ENCODE data around the gene POC1B.
A peak's percentile ranks its signal among the peaks of the same experiment; 100 is the strongest.

POC1B gene

GRCh38 chr12:89552376-89552775 lies 26.5 kb upstream of the POC1B start:
- Histone ChIP-seq H3K18ac (ENCODE audit: low read length) (no peak overlapping the region), H2AK5ac (ENCODE audit: low read length) (no peak overlapping the region), H3K4me3 (ENCODE audit: low read length) (no peak overlapping the region), H4K5ac (ENCODE audit: low read length) (no peak overlapping the region), H2BK120ac (ENCODE audit: low read depth, low read length) (no peak overlapping the region), H3K56ac (ENCODE audit: low read length) (no peak overlapping the region), H4K8ac (ENCODE audit: low read depth, low read length) (no peak overlapping the region), H3K4me1 (ENCODE audit: control insufficient read depth, low read depth, low read length) (no peaks in the 10 kb centered on the region), H2BK15ac (replicated peaks; ENCODE audit: low read depth) (no peak overlapping the region), H2BK5ac (ENCODE audit: low read length) (no peak overlapping the region), H3K36me3 (ENCODE audit: control insufficient read depth, insufficient read depth, low read length) (no peaks in the 10 kb centered on the region), H3K79me1 (ENCODE audit: low read length) (no peaks in the 10 kb centered on the region), H3K23ac (ENCODE audit: low read length) (no peak overlapping the region), H3K27ac (ENCODE audit: low read depth, low read length) (no peak overlapping the region), H3K27me3 (ENCODE audit: insufficient read depth, low read length, poor library complexity) (no peaks in the 10 kb centered on the region), H3K9ac (ENCODE audit: low read length) (no peak overlapping the region), H3K79me2 (ENCODE audit: control insufficient read depth, insufficient read depth, low read length) (no peaks in the 10 kb centered on the region), H3K4me2 (ENCODE audit: low read length) (no peak overlapping the region), H3K4ac (ENCODE audit: low read depth, low read length) (no peak overlapping the region)
- DNase-seq, result no peak
- whole genome bisulfite sequencing (ENCODE audit: extremely low coverage, insufficient coverage, low lambda C conversion rate), result no CpG with 5 or more reads among the region's 1 CpG

- no CpG with 5 or more reads among the region's 2 CpGs for WGBS (ENCODE audit: extremely low coverage, insufficient coverage, low lambda C conversion rate)
- no peak overlapping the region for H2BK120ac ChIP-seq (ENCODE audit: low read depth, low read length)
- no peak overlapping the region for H3K4me2 ChIP-seq (ENCODE audit: low read length)
Measured at GRCh38 chr12:89551747-89552146, 25.9 kb upstream of the POC1B start.

DNA sequence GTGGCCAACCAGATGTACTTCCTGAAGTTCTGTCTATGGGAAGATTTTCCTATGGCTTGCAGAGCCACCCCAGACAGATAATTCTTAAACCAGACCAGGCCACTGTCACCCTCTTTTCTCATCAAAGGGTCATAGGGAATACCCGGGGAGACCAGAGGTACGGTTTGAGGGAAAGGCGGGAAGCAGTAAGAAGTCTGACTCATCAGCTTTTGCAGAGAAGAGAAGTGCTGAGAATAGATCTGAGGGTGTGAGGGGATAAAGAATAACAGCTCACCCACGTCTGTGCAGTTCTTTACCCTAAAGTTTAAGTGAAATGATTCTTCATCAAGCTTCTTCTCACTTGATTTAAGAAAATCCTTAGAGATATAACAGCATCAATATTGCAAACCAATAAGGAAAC lies 21.3 kb upstream of the POC1B start:
- H4K8ac ChIP-seq (ENCODE audit: low read depth, low read length), result no peak overlapping the region

More at GRCh38 chr12:89551747-89552146, 25.9 kb upstream of the POC1B start:
- H3K27ac ChIP-seq (ENCODE audit: low read depth, low read length), result no peak overlapping the region
- no peak for DNase-seq
- no peak overlapping the region for H3K23ac ChIP-seq (ENCODE audit: low read length)
- no peaks in the 10 kb centered on the region for H3K27me3 ChIP-seq (ENCODE audit: insufficient read depth, low read length, poor library complexity)
- H2AK5ac ChIP-seq (ENCODE audit: low read length), result no peak overlapping the region
- no peaks in the 10 kb centered on the region for H3K79me2 ChIP-seq (ENCODE audit: control insufficient read depth, insufficient read depth, low read length)
- no peak overlapping the region for H3K4me3 ChIP-seq (ENCODE audit: low read length)
- no peak overlapping the region for H4K5ac ChIP-seq (ENCODE audit: low read length)
- H3K4me1 ChIP-seq (ENCODE audit: control insufficient read depth, low read depth, low read length), result no peaks in the 10 kb centered on the region
- peak overlapping the region; percentile 18 for H3K18ac ChIP-seq (ENCODE audit: low read length)
- H3K56ac ChIP-seq (ENCODE audit: low read length), result no peak overlapping the region
- H2BK15ac ChIP-seq (replicated peaks; ENCODE audit: low read depth), result no peak overlapping the region
- H3K79me1 ChIP-seq (ENCODE audit: low read length), result no peaks in the 10 kb centered on the region
- H2BK5ac ChIP-seq (ENCODE audit: low read length), result no peak overlapping the region
- no peak overlapping the region for H3K9ac ChIP-seq (ENCODE audit: low read length)
- H3K36me3 ChIP-seq (ENCODE audit: control insufficient read depth, insufficient read depth, low read length), result no peaks in the 10 kb centered on the region
- no peak overlapping the region for H3K4ac ChIP-seq (ENCODE audit: low read depth, low read length)
- no peak overlapping the region for H4K8ac ChIP-seq (ENCODE audit: low read depth, low read length)

GRCh38 chr12:89546151-89546550 lies 20.3 kb upstream of the POC1B start:
- H3K4me1 ChIP-seq (ENCODE audit: control insufficient read depth, low read depth, low read length), result no peaks in the 10 kb centered on the region
- no peak overlapping the region for H3K18ac ChIP-seq (ENCODE audit: low read length)
- no peaks in the 10 kb centered on the region for H3K79me2 ChIP-seq (ENCODE audit: control insufficient read depth, insufficient read depth, low read length)
- no peak overlapping the region for H4K5ac ChIP-seq (ENCODE audit: low read length)
- H3K79me1 ChIP-seq (ENCODE audit: low read length), result no peaks in the 10 kb centered on the region
- H3K36me3 ChIP-seq (ENCODE audit: control insufficient read depth, insufficient read depth, low read length), result no peaks in the 10 kb centered on the region
- no peak overlapping the region for H3K4me3 ChIP-seq (ENCODE audit: low read length)
- H2AK5ac ChIP-seq (ENCODE audit: low read length), result no peak overlapping the region
- no peak overlapping the region for H2BK120ac ChIP-seq (ENCODE audit: low read depth, low read length)
- no peak overlapping the region for H3K27ac ChIP-seq (ENCODE audit: low read depth, low read length)
- no peak overlapping the region for H3K23ac ChIP-seq (ENCODE audit: low read length)
- no peak overlapping the region for H3K9ac ChIP-seq (ENCODE audit: low read length)
- DNase-seq, result no peak
- no peak overlapping the region for H3K4me2 ChIP-seq (ENCODE audit: low read length)
- H3K56ac ChIP-seq (ENCODE audit: low read length), result no peak overlapping the region
- WGBS (ENCODE audit: extremely low coverage, insufficient coverage, low lambda C conversion rate), result no CpG with 5 or more reads among the region's 4 CpGs
- no peaks in the 10 kb centered on the region for H3K27me3 ChIP-seq (ENCODE audit: insufficient read depth, low read length, poor library complexity)
- no peak overlapping the region for H4K8ac ChIP-seq (ENCODE audit: low read depth, low read length)
- no peak overlapping the region for H2BK5ac ChIP-seq (ENCODE audit: low read length)
- H3K4ac ChIP-seq (ENCODE audit: low read depth, low read length), result no peak overlapping the region
- H2BK15ac ChIP-seq (replicated peaks; ENCODE audit: low read depth), result no peak overlapping the region

More for the DNA sequence above, 21.3 kb upstream of the POC1B start:
- H3K36me3 ChIP-seq (ENCODE audit: control insufficient read depth, insufficient read depth, low read length), result no peaks in the 10 kb centered on the region
- H2AK5ac ChIP-seq (ENCODE audit: low read length), result no peak overlapping the region
- no peak overlapping the region for H3K23ac ChIP-seq (ENCODE audit: low read length)
- no peak overlapping the region for H3K56ac ChIP-seq (ENCODE audit: low read length)
- no peak overlapping the region for H2BK15ac ChIP-seq (replicated peaks; ENCODE audit: low read depth)
- H3K18ac ChIP-seq (ENCODE audit: low read length), result no peak overlapping the region
- no peak overlapping the region for H3K4me2 ChIP-seq (ENCODE audit: low read length)
- H3K4me3 ChIP-seq (ENCODE audit: low read length), result no peak overlapping the region
- H3K27me3 ChIP-seq (ENCODE audit: insufficient read depth, low read length, poor library complexity), result no peaks in the 10 kb centered on the region
- H3K27ac ChIP-seq (ENCODE audit: low read depth, low read length), result no peak overlapping the region
- H2BK5ac ChIP-seq (ENCODE audit: low read length), result no peak overlapping the region
- H4K5ac ChIP-seq (ENCODE audit: low read length), result no peak overlapping the region
- H3K4me1 ChIP-seq (ENCODE audit: control insufficient read depth, low read depth, low read length), result no peaks in the 10 kb centered on the region
- no peaks in the 10 kb centered on the region for H3K79me1 ChIP-seq (ENCODE audit: low read length)
- no peak overlapping the region for H3K9ac ChIP-seq (ENCODE audit: low read length)
- H3K79me2 ChIP-seq (ENCODE audit: control insufficient read depth, insufficient read depth, low read length), result no peaks in the 10 kb centered on the region
- no peak overlapping the region for H3K4ac ChIP-seq (ENCODE audit: low read depth, low read length)
- no CpG with 5 or more reads among the region's 4 CpGs for WGBS (ENCODE audit: extremely low coverage, insufficient coverage, low lambda C conversion rate)
- no peak overlapping the region for H2BK120ac ChIP-seq (ENCODE audit: low read depth, low read length)
- DNase-seq, result no peak

- no peak overlapping the region for H3K9ac ChIP-seq (ENCODE audit: low read length)
- no peaks in the 10 kb centered on the region for H3K36me3 ChIP-seq (ENCODE audit: control insufficient read depth, insufficient read depth, low read length)
- no peak overlapping the region for H2BK5ac ChIP-seq (ENCODE audit: low read length)
- H3K56ac ChIP-seq (ENCODE audit: low read length), result no peak overlapping the region
- H3K4ac ChIP-seq (ENCODE audit: low read depth, low read length), result no peak overlapping the region
- DNase-seq, result peak; percentile 55
- H3K79me1 ChIP-seq (ENCODE audit: low read length), result no peaks in the 10 kb centered on the region
- no peak overlapping the region for H4K8ac ChIP-seq (ENCODE audit: low read depth, low read length)
- no peak overlapping the region for H4K5ac ChIP-seq (ENCODE audit: low read length)
- H3K4me1 ChIP-seq (ENCODE audit: control insufficient read depth, low read depth, low read length), result peaks cover 3% of the 10 kb centered on the region
- no peaks in the 10 kb centered on the region for H3K79me2 ChIP-seq (ENCODE audit: control insufficient read depth, insufficient read depth, low read length)
- H3K27me3 ChIP-seq (ENCODE audit: insufficient read depth, low read length, poor library complexity), result no peaks in the 10 kb centered on the region
- H2BK15ac ChIP-seq (replicated peaks; ENCODE audit: low read depth), result no peak overlapping the region
- WGBS (ENCODE audit: extremely low coverage, insufficient coverage, low lambda C conversion rate), result no CpG with 5 or more reads among the region's 6 CpGs
- H3K4me3 ChIP-seq (ENCODE audit: low read length), result no peak overlapping the region
- H3K23ac ChIP-seq (ENCODE audit: low read length), result no peak overlapping the region
- no peak overlapping the region for H2AK5ac ChIP-seq (ENCODE audit: low read length)
- H2BK120ac ChIP-seq (ENCODE audit: low read depth, low read length), result no peak overlapping the region
- H3K27ac ChIP-seq (ENCODE audit: low read depth, low read length), result no peak overlapping the region
- no peak overlapping the region for H3K18ac ChIP-seq (ENCODE audit: low read length)
- no peak overlapping the region for H3K4me2 ChIP-seq (ENCODE audit: low read length)
Measured at GRCh38 chr12:89544681-89545184, 18.9 kb upstream of the POC1B start.

GRCh38 chr12:89544022-89544421 lies 18.2 kb upstream of the POC1B start:
- no peaks in the 10 kb centered on the region for H3K79me2 ChIP-seq (ENCODE audit: control insufficient read depth, insufficient read depth, low read length)
- H2BK120ac ChIP-seq (ENCODE audit: low read depth, low read length), result no peak overlapping the region
- no peak overlapping the region for H3K9ac ChIP-seq (ENCODE audit: low read length)
- no peak overlapping the region for H3K4me2 ChIP-seq (ENCODE audit: low read length)
- H3K79me1 ChIP-seq (ENCODE audit: low read length), result no peaks in the 10 kb centered on the region
- H3K27me3 ChIP-seq (ENCODE audit: insufficient read depth, low read length, poor library complexity), result no peaks in the 10 kb centered on the region
- no peak overlapping the region for H4K5ac ChIP-seq (ENCODE audit: low read length)
- no peak overlapping the region for H2BK5ac ChIP-seq (ENCODE audit: low read length)
- no peak overlapping the region for H3K23ac ChIP-seq (ENCODE audit: low read length)
- no peak overlapping the region for H3K4me3 ChIP-seq (ENCODE audit: low read length)
- H3K56ac ChIP-seq (ENCODE audit: low read length), result no peak overlapping the region
- no peak overlapping the region for H3K27ac ChIP-seq (ENCODE audit: low read depth, low read length)
- no peak overlapping the region for H2AK5ac ChIP-seq (ENCODE audit: low read length)
- no peak overlapping the region for H2BK15ac ChIP-seq (replicated peaks; ENCODE audit: low read depth)
- H3K18ac ChIP-seq (ENCODE audit: low read length), result no peak overlapping the region
- DNase-seq, result no peak
- H3K36me3 ChIP-seq (ENCODE audit: control insufficient read depth, insufficient read depth, low read length), result no peaks in the 10 kb centered on the region
- WGBS (ENCODE audit: extremely low coverage, insufficient coverage, low lambda C conversion rate), result no CpG with 5 or more reads among the region's 1 CpG
- no peak overlapping the region for H3K4ac ChIP-seq (ENCODE audit: low read depth, low read length)
- H3K4me1 ChIP-seq (ENCODE audit: control insufficient read depth, low read depth, low read length), result peaks cover 3% of the 10 kb centered on the region
- H4K8ac ChIP-seq (ENCODE audit: low read depth, low read length), result no peak overlapping the region
